K562 (cell line): ENCODE results near the gene TERC. TPM values are rescaled to one million over a fixed set of nuclear protein-coding genes. Genes with fewer than 3 reads are reported as not detected.
A peak's percentile ranks its signal among the peaks of the same experiment; 100 is the strongest.

Experiments
- ATF1 ChIP-seq, 2 experiments: fragments of 450-650 bp in 1 of 2; IDR thresholded peaks; 2 replicates each; pipeline ENCODE4 v1.6.1; 2016; ENCODE audit warnings: missing compliant biosample characterization in 1 of 2, missing genetic modification characterization in 1 of 2
- ATF3 ChIP-seq, 2 experiments: fragments of 450-650 bp in 1 of 2; sonication (generic) in 1 of 2; formaldehyde crosslinking in 1 of 2; IDR thresholded peaks in 1 of 2; conservative IDR thresholded peaks in 1 of 2; 2 replicates each; pipeline versions ENCODE4 v1.6.1 to v1.8.1; 2016 to 2023; ENCODE audit warnings: mild to moderate bottlenecking in 2 of 2, moderate library complexity in 2 of 2, inconsistent platforms in 1 of 2, missing genetic modification reagents in 1 of 2
- CHD7 ChIP-seq: fragments of 200-600 bp; sonication (generic); IDR thresholded peaks from one replicate; pipeline ENCODE4 v1.6.1; 2012; ENCODE audit warnings: mild to moderate bottlenecking, low read depth, low read length, inconsistent platforms
- FOSL1 ChIP-seq: fragments of 200-800 bp; sonication (Bioruptor generic); conservative IDR thresholded peaks from 2 replicates; pipeline ENCODE4 v1.6.1; 2016; ENCODE audit warnings: missing genetic modification characterization, missing compliant biosample characterization
- KLF6 ChIP-seq: fragments of 250-450 bp; sonication (Bioruptor Pico); IDR thresholded peaks from 2 replicates; pipeline ENCODE4 v1.4.0; 2020; ENCODE audit warnings: mild to moderate bottlenecking, moderate library complexity, borderline replicate concordance
- MAX ChIP-seq: sonication (generic); formaldehyde crosslinking; IDR thresholded peaks from 2 replicates; pipeline ENCODE4 v1.9.0; 2022; ENCODE audit warnings: mild to moderate bottlenecking, missing genetic modification reagents
- MLLT1 ChIP-seq, 2 experiments: fragments of 450-650 bp; IDR thresholded peaks; 2 replicates each; pipeline ENCODE4 v1.6.1; 2016
- MYBL2 ChIP-seq, 2 experiments: fragments of 450-650 bp in 1 of 2; sonication (generic) in 1 of 2; formaldehyde crosslinking in 1 of 2; IDR thresholded peaks; 2 replicates each; pipeline versions ENCODE4 v1.6.1 to v1.8.1; 2017 to 2022; ENCODE audit warnings: borderline replicate concordance in 1 of 2, inconsistent platforms in 1 of 2, low read depth in 1 of 2, mild to moderate bottlenecking in 1 of 2, missing genetic modification reagents in 1 of 2, moderate library complexity in 1 of 2
- ZNF444 ChIP-seq: fragments of 250-450 bp; sonication (Bioruptor Pico); IDR thresholded peaks from 2 replicates; pipeline ENCODE4 v1.4.0; 2020; ENCODE audit warnings: mild to moderate bottlenecking, moderate library complexity
- polyA plus RNA-seq, 8 experiments: library from polyadenylated mRNA; depleted of rRNA in 4 of 8; stranded (reverse) in 5 of 8; unstranded in 3 of 8; fragments of >200 nt; fragmentation: Nextera tagmentation in 2 of 8; fragmentation: Illumina TruSeq in 1 of 8; extraction: Ambion mirVana in 2 of 8; extraction: Trizol in 1 of 8; gene quantifications; 2 replicates each; pipeline versions ENCODE4 v1.2.1 to v1.2.3, GENCODE V29; 2011 to 2014; ENCODE audit warnings: inconsistent platforms in 1 of 8, missing spikeins in 1 of 8
- total RNA-seq, 7 experiments: library from RNA; depleted of rRNA in 6 of 7; stranded (reverse); fragments of >200 nt in 6 of 7; fragmentation: Illumina TruSeq in 2 of 7; extraction: Trizol in 2 of 7; gene quantifications; 2 replicates each; pipeline versions ENCODE4 v1.2.1 to v1.2.3, GENCODE V29; 2011 to 2021; ENCODE audit warnings: low replicate concordance in 1 of 7
- TF ChIP-seq, protein P1 (sequence below): fragments of 450-650 bp; formaldehyde crosslinking; IDR thresholded peaks from 2 replicates; pipeline ENCODE4 v1.4.0; 2020; ENCODE audit warnings: mild to moderate bottlenecking, moderate library complexity

TERC gene
- total and polyA plus RNA-seq, 9 of the 15 experiments (the other 6 are each of a cell fraction or from before 2014, with no cell fraction given) = 0.77 to 234 (median 27.9) TPM; not detected in 3

DNA sequence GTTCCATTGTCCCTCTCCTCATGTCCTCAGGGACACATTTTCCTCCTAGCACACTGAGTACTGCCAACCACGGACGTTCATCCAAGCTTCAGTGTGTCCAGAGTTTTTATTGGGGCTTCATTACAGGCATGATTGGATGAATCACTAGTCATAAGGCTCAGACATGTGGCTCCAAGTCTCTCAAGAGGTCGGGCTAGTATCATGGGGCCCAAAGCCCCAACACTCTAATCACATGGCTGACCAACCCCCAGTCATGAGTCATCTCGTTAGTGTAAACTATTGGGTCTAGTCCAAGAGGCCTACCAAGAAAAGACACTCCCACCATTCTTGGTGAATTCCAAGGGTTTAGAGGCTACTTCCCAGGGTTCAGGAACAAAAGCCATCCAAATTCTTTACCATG is 4.4 kb downstream of the TERC start (continued):
- no peak for TF ChIP-seq CHD7
- no peak for TF ChIP-seq ATF1 (CRISPR knock-in tag; IDR thresholded peaks at IDR 0.05)
- TF ChIP-seq ATF1 (tag; IDR thresholded peaks at IDR 0.05) = peak; percentile 35; the same call in 1 of the 2 replicates
- no peak for TF ChIP-seq MLLT1 (IDR thresholded peaks at IDR 0.05)
- TF ChIP-seq, protein P1, sequence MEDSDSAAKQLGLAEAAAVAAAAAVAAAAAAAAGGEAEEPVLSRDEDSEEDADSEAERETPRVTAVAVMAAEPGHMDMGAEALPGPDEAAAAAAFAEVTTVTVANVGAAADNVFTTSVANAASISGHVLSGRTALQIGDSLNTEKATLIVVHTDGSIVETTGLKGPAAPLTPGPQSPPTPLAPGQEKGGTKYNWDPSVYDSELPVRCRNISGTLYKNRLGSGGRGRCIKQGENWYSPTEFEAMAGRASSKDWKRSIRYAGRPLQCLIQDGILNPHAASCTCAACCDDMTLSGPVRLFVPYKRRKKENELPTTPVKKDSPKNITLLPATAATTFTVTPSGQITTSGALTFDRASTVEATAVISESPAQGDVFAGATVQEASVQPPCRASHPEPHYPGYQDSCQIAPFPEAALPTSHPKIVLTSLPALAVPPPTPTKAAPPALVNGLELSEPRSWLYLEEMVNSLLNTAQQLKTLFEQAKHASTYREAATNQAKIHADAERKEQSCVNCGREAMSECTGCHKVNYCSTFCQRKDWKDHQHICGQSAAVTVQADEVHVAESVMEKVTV (CRISPR knock-in tag) = no peak
- TF ChIP-seq ATF3 (IDR thresholded peaks at IDR 0.05) = peak; percentile 93
- 0 out of 2 replicates have a peak, but pooled peaks have one; percentile 53 for TF ChIP-seq ATF3 (CRISPR knock-in tag; conservative IDR thresholded peaks at IDR 0.05)
- peak; percentile 25; the same call in 1 of the 2 replicates for TF ChIP-seq MAX (CRISPR knock-in tag)
- TF ChIP-seq ZNF444 (CRISPR knock-in tag) = no peak
- TF ChIP-seq KLF6 (CRISPR knock-in tag) = 0 out of 2 replicates have a peak, but pooled peaks have one; percentile 54
- peak; percentile 98 for TF ChIP-seq FOSL1
- no peak for TF ChIP-seq MYBL2 (IDR thresholded peaks at IDR 0.05; ENCODE audit: low read depth)
- TF ChIP-seq MYBL2 (CRISPR knock-in tag; IDR thresholded peaks at IDR 0.05; ENCODE audit: borderline replicate concordance) = no peak
